Measurements from ENCODE around the gene NSFL1C.

- TF ChIP-seq CTCF (IDR thresholded peaks at IDR 0.05) (no peak), POLR2A (IDR thresholded peaks at IDR 0.05) (no peak)
Observed at GRCh38 chr20:1420066-1420465, 46.6 kb downstream of the NSFL1C start.
